Ishikawa (cell line): Measurements from ENCODE around the gene MRAP.

Experiments
- CEBPB ChIP-seq: IDR thresholded peaks from 2 replicates; pipeline ENCODE4 v1.6.1; 2012
- CREB1 ChIP-seq: IDR thresholded peaks from 2 replicates; pipeline ENCODE4 v1.6.1; 2012; ENCODE audit warnings: low read depth
- EGR1 ChIP-seq: IDR thresholded peaks from 2 replicates; pipeline ENCODE4 v1.6.1; 2012
- EP300 ChIP-seq: IDR thresholded peaks from 2 replicates; pipeline ENCODE4 v1.6.1; 2012; ENCODE audit warnings: borderline replicate concordance
- FOXM1 ChIP-seq: IDR thresholded peaks from 2 replicates; pipeline ENCODE4 v1.6.1; 2012; ENCODE audit warnings: low read depth, borderline replicate concordance
- MAX ChIP-seq: IDR thresholded peaks from 2 replicates; pipeline ENCODE4 v1.6.1; 2012
- NFIC ChIP-seq: IDR thresholded peaks from 2 replicates; pipeline ENCODE4 v1.6.1; 2012
- RAD21 ChIP-seq: IDR thresholded peaks from 2 replicates; pipeline ENCODE4 v1.6.1; 2012; ENCODE audit warnings: low read depth
- TAF1 ChIP-seq: IDR thresholded peaks from 2 replicates; pipeline ENCODE4 v1.6.1; 2012; ENCODE audit warnings: low read depth, mild to moderate bottlenecking
- TCF12 ChIP-seq: IDR thresholded peaks from 2 replicates; pipeline ENCODE4 v1.6.1; 2012; ENCODE audit warnings: low read depth
- TEAD4 ChIP-seq: IDR thresholded peaks from 2 replicates; pipeline ENCODE4 v1.6.1; 2012
- YY1 ChIP-seq: IDR thresholded peaks from 2 replicates; pipeline ENCODE4 v1.6.1; 2012; ENCODE audit warnings: low read depth
- ZBTB7A ChIP-seq: IDR thresholded peaks from 2 replicates; pipeline ENCODE4 v1.6.1; 2012; ENCODE audit warnings: low read depth
- TF ChIP-seq, protein P1 (sequence below): IDR thresholded peaks from 2 replicates; pipeline ENCODE4 v1.6.1; 2012
- TF ChIP-seq, protein P2 (sequence below): IDR thresholded peaks from 2 replicates; pipeline ENCODE4 v1.6.1; 2012; ENCODE audit warnings: low read depth, mild to moderate bottlenecking

The MRAP gene

GRCh38 chr21:32359719-32360260, 61.1 kb downstream of the MRAP start:
- TF ChIP-seq TAF1 = no peak
- TF ChIP-seq CEBPB = no peak
- TF ChIP-seq, protein P1, sequence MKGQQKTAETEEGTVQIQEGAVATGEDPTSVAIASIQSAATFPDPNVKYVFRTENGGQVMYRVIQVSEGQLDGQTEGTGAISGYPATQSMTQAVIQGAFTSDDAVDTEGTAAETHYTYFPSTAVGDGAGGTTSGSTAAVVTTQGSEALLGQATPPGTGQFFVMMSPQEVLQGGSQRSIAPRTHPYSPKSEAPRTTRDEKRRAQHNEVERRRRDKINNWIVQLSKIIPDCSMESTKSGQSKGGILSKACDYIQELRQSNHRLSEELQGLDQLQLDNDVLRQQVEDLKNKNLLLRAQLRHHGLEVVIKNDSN = no peak
- no peak for TF ChIP-seq RAD21
- TF ChIP-seq MAX = no peak
- no peak for TF ChIP-seq YY1
- TF ChIP-seq TCF12 = no peak

- TF ChIP-seq NFIC = no peak
- no peak for TF ChIP-seq MAX
- no peak for TF ChIP-seq TEAD4
- TF ChIP-seq EGR1 = no peak
- TF ChIP-seq CEBPB = no peak
- TF ChIP-seq TCF12 = no peak
- no peak for TF ChIP-seq EP300
- TF ChIP-seq, protein P2, sequence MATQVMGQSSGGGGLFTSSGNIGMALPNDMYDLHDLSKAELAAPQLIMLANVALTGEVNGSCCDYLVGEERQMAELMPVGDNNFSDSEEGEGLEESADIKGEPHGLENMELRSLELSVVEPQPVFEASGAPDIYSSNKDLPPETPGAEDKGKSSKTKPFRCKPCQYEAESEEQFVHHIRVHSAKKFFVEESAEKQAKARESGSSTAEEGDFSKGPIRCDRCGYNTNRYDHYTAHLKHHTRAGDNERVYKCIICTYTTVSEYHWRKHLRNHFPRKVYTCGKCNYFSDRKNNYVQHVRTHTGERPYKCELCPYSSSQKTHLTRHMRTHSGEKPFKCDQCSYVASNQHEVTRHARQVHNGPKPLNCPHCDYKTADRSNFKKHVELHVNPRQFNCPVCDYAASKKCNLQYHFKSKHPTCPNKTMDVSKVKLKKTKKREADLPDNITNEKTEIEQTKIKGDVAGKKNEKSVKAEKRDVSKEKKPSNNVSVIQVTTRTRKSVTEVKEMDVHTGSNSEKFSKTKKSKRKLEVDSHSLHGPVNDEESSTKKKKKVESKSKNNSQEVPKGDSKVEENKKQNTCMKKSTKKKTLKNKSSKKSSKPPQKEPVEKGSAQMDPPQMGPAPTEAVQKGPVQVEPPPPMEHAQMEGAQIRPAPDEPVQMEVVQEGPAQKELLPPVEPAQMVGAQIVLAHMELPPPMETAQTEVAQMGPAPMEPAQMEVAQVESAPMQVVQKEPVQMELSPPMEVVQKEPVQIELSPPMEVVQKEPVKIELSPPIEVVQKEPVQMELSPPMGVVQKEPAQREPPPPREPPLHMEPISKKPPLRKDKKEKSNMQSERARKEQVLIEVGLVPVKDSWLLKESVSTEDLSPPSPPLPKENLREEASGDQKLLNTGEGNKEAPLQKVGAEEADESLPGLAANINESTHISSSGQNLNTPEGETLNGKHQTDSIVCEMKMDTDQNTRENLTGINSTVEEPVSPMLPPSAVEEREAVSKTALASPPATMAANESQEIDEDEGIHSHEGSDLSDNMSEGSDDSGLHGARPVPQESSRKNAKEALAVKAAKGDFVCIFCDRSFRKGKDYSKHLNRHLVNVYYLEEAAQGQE = no peak
- TF ChIP-seq CREB1 = no peak
- no peak for TF ChIP-seq FOXM1
- TF ChIP-seq YY1 = no peak
- TF ChIP-seq ZBTB7A = no peak
- TF ChIP-seq RAD21 = no peak
- TF ChIP-seq TAF1 = no peak
- TF ChIP-seq, protein P1 = no peak
Observed at GRCh38 chr21:32360401-32360975, 61.8 kb downstream of the MRAP start.
